Epithelial cell of esophagus (primary cell): ENCODE results near the gene FAM32A.

Source experiments
- DNase-seq: peaks from one replicate; pipeline ENCODE4 v3.0.0; 2010; ENCODE audit warnings: low read depth
- H3K4me3 ChIP-seq: 2 replicates; pipeline ENCODE4 v1.5.1; 2011; ENCODE audit warnings: mild to moderate bottlenecking, low read length, control low read depth
- TF ChIP-seq, protein P1 (sequence below): IDR thresholded peaks from 2 replicates; pipeline ENCODE4 v1.5.1; 2011; ENCODE audit warnings: low read depth, mild to moderate bottlenecking, low read length, control low read depth, inconsistent platforms; ENCODE audit not compliant: insufficient read depth; ENCODE audit errors: missing control alignments

Gene FAM32A

DNA sequence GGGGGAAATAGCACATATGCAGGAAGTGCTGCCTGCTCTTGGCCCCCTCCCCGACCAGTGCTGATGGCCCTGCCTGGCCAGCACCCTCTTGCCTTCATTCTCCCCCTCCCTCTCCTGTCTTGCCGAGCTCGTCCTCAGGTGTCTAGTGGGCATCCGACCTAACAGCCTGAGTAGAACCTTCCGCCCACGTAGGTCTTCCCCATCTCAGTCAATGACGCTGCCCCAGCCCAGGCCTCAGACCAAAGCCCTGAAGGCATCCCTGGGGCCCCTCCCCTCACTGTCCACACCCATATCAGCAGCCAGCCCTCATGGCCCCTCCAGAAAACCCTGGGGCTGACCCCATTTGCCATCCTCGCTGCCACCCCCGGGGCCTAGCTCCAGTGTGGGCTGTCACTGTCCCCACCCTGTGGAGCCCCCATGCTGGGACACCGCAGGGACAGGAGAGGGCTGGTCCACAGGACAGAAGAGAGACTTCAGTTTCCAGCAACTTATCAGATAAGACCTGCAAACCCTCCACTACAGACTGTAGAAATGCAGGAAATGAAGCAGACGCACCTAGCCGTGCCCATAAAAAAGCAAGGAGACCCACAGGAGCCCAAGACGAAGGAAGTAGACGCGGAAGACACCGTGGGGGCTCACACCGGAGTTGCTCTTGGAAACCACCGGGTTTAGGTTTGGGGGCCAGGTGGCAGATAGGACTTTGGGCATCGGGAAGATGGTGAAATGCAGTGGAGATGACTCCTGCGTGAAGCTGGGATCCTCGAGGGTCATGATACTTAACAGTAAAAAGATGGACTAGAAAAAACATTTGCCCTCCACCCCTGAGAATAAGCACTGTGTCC lies 50.8 kb downstream of the FAM32A start:
- TF ChIP-seq, protein P1, sequence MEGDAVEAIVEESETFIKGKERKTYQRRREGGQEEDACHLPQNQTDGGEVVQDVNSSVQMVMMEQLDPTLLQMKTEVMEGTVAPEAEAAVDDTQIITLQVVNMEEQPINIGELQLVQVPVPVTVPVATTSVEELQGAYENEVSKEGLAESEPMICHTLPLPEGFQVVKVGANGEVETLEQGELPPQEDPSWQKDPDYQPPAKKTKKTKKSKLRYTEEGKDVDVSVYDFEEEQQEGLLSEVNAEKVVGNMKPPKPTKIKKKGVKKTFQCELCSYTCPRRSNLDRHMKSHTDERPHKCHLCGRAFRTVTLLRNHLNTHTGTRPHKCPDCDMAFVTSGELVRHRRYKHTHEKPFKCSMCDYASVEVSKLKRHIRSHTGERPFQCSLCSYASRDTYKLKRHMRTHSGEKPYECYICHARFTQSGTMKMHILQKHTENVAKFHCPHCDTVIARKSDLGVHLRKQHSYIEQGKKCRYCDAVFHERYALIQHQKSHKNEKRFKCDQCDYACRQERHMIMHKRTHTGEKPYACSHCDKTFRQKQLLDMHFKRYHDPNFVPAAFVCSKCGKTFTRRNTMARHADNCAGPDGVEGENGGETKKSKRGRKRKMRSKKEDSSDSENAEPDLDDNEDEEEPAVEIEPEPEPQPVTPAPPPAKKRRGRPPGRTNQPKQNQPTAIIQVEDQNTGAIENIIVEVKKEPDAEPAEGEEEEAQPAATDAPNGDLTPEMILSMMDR, result no peak
- no peak for DNase-seq
- H3K4me3 ChIP-seq, result no peak overlapping the region
